HG03342 (cell line): ENCODE measurements around the gene SPANXC.
"Not testable (repeated sequence)": the region's sequence is repeated elsewhere in the genome, so short reads cannot be mapped to it uniquely, and the experiment has no call there.

Experiments used
- ATAC-seq: cut with Tn5 transposase; IDR thresholded peaks from one replicate; pipeline ENCODE4 v1.9.1; 2021; ENCODE audit warnings: mild to moderate bottlenecking, moderate library complexity; ENCODE audit not compliant: unreplicated experiment

Gene SPANXC

DNA sequence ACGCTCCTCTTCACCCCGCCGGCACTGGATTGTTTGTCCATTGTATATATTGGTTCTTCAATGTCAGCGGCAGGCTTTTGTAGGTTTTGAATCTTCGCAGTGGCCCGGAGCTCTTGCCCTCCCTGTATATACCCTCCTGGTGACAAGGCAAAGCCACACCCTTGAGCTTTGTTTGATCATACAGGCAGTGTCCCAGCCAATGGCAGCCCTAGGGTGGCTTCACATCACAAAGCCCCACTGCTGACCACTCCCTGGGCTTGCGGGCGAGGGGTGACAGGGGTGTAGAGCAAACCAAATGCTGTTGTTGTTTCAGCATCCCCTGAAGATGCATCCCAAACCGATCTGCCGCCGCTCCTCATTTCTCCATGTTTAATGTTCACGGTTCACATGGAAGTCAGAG, at the start of gene SPANXC:
Gene SPANXC, minus strand, starts transcription at position 101 of the 400 bp plus-strand sequence. Its CDS starts 60 bp downstream, at position 41.
- ATAC-seq = not testable (repeated sequence)

- no peak for ATAC-seq
Measured at GRCh38 chrX:141279476-141279875, 37.2 kb upstream of the SPANXC start.

DNA sequence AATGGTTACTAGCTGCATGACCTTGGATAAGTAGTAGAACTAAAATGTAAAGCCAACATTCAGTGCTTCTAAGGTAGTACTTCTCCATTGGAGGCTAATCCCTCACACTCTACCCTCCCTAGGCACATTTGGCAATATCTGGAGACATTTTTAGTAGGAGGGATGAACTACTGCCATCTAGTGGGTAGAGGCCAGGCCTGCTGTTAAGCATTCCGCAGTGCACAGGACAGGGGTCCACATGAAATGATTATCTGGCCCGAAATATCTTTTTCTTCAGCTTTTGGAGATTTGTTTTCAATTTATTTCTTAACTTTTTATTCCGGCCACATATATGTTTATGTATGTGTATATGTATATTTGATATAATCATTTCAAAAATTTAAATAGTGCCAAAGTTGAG, 36.0 kb upstream of the SPANXC start:
- peak; percentile 76 for ATAC-seq

DNA sequence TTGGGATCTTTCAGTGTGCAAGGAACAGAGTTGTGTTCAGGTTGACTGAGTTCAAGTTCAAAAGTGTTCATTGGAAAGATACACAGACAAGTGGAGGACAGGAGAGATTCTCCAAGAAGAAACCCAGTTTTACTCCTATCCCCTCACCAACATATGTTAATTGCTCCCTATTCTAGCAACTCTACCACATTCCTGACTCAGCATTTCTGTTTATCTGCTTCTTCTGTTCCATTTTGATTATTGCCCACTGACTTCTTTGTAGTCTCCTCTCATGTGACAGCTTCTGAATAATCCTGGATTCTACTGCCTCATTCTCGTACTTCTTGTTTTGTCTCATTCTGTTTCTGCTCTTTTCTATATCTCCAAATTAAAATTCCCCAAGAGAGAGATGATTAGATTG, 15.8 kb upstream of the SPANXC start:
- ATAC-seq = no peak

DNA sequence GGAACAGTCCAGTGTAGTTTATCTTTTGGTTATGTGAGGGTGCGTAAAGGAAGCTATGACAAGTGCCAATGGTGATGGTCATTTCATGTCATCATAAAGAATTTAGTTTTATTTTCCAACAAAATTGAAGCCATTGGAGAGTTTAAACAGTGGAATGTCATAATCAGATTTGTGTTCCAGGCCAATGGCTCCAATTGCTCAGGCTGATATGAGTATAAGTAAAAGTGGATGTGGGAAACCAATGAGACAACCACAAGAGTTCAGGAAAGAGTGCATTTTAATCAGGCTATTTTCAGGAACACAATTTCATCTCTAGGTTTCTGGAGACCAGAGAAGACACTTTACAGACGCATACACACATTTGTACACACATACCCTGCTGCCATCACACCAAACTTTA, 20.7 kb downstream of the SPANXC start:
- no peak for ATAC-seq

GRCh38 chrX:141220342-141221008, 21.8 kb downstream of the SPANXC start:
- no peak for ATAC-seq

DNA sequence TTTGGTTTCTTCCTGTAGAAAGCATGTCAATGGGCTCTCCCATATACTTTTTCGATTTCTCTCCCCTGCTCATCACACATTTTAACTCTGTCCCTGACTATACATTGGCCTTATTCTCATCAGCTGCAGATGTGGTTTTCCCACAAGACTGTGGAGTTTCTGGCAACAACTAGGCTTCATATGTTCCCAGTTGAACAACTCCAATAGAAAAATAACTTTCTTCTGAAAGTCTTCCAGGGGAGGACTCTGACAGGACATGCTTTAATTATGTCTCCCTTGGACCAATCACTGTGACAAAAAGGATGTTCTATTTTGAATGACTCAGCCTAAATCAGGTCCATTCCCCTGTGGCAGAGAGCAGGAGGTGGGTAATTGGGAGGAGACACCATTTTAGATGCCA, 28.1 kb downstream of the SPANXC start:
- no peak for ATAC-seq

GRCh38 chrX:141201962-141202361, 40.4 kb downstream of the SPANXC start:
- ATAC-seq = no peak
